Measurements from ENCODE around the gene HK3. TPM values are rescaled to one million over a fixed set of nuclear protein-coding genes. Genes with fewer than 3 reads are reported as not detected.

HK3 gene, protein sequence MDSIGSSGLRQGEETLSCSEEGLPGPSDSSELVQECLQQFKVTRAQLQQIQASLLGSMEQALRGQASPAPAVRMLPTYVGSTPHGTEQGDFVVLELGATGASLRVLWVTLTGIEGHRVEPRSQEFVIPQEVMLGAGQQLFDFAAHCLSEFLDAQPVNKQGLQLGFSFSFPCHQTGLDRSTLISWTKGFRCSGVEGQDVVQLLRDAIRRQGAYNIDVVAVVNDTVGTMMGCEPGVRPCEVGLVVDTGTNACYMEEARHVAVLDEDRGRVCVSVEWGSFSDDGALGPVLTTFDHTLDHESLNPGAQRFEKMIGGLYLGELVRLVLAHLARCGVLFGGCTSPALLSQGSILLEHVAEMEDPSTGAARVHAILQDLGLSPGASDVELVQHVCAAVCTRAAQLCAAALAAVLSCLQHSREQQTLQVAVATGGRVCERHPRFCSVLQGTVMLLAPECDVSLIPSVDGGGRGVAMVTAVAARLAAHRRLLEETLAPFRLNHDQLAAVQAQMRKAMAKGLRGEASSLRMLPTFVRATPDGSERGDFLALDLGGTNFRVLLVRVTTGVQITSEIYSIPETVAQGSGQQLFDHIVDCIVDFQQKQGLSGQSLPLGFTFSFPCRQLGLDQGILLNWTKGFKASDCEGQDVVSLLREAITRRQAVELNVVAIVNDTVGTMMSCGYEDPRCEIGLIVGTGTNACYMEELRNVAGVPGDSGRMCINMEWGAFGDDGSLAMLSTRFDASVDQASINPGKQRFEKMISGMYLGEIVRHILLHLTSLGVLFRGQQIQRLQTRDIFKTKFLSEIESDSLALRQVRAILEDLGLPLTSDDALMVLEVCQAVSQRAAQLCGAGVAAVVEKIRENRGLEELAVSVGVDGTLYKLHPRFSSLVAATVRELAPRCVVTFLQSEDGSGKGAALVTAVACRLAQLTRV
- total RNA-seq (2022; extraction: Qiagen RNA extraction): 0.03 to 0.44 TPM (median 0.12 TPM) in 3 of 5 replicates, not detected in the others

DNA sequence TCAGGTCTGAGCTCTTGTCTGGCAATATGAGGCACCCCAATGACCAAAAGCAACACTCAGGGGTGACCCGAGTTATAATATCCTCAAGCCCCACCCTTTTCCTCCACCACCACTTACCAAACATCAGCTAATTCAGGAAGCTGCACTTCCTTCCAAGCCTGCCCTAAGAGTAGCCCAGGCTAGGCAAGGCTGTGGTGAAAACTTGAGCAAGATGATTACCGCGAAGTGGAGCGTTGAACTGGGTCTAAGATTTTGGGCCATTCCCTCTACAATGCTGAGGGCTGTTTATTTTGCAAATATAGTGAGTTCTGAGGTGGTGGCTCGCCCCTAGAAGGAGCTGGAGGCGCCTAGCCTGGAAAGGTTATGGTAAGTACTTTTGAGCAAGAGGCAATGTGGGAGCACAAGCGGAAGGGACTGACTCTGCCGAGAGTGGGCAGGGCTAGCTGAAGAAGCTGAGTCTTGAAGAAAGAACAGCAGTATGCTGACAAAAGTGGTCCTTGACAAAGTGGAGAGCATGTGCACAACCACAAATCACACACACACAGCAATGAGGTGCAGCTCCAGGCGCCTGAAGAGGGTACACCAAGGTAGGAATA lies at the start of gene HK3:
TSS of gene HK3 (minus strand) at position 51 of the 596 bp plus-strand sequence. CDS start 3,187 bp downstream, outside the sequence.

Other genes with a start within 250 kb of the HK3 start
- gene UNC5A, start 88.8 kb downstream of the HK3 start, total RNA-seq (2022; extraction: Qiagen RNA extraction): 0.15 to 0.38 TPM (median 0.31 TPM) in 5 replicates
- 39.5 to 45.2 TPM (median 42.2 TPM) in 5 replicates for gene UIMC1, start 107.4 kb upstream of the HK3 start, total RNA-seq (2022; extraction: Qiagen RNA extraction)
- 9.6 to 11.3 TPM (median 11.2 TPM) in 5 replicates for gene ZNF346, start 123.3 kb upstream of the HK3 start, total RNA-seq (2022; extraction: Qiagen RNA extraction)
- 15.5 to 26.2 TPM (median 25.0 TPM) in 5 replicates for gene FGFR4, start 187.6 kb upstream of the HK3 start, total RNA-seq (2022; extraction: Qiagen RNA extraction)
- 17.8 to 23.9 TPM (median 20.6 TPM) in 5 replicates for gene NSD1, start 234.4 kb upstream of the HK3 start, total RNA-seq (2022; extraction: Qiagen RNA extraction)